H1 (cell line): ENCODE data around the gene CHD5. TPM values are rescaled to one million over a fixed set of nuclear protein-coding genes. Genes with fewer than 3 reads are reported as not detected.

Experiments used
- CTCF ChIA-PET: fragments of 300-600 bp; sonication (Branson Sonifier 250); formaldehyde crosslinking; loops from one replicate; lab custom pipeline; 2021; ENCODE audit not compliant: partially characterized antibody; lab: Charles Lee
- POLR2A ChIA-PET: fragments of 300-600 bp; sonication (Branson Sonifier 250); formaldehyde crosslinking; loops from one replicate; lab custom pipeline; 2021; ENCODE audit warnings: inconsistent platforms; ENCODE audit not compliant: partially characterized antibody; lab: Charles Lee
- DNase-seq, 2 experiments: peaks; one replicate each; pipeline versions ENCODE4 v3.0.0 to v3.0.0-alpha.2; 2010 to 2022; ENCODE audit warnings: low spot score in 2 of 2, low read depth in 1 of 2, mixed read lengths in 1 of 2
- FAIRE-seq: peaks from 2 replicates; lab custom pipeline; 2011; peaks lifted over from hg19 to GRCh38; lab: Jason Lieb, UNC
- H2AFZ ChIP-seq: 2 replicates; pipeline ENCODE4 v1.8.1; 2012; ENCODE audit warnings: low read length, inconsistent platforms
- H2AK5ac ChIP-seq: 2 replicates; pipeline ENCODE4 v1.6.1; 2013; ENCODE audit warnings: low read depth, low read length
- H2BK120ac ChIP-seq: replicated peaks from 2 replicates; pipeline ENCODE3; 2013; ENCODE audit warnings: low read depth, low read length, inconsistent platforms
- H2BK12ac ChIP-seq: 2 replicates; pipeline ENCODE4 v1.6.1; 2013; ENCODE audit warnings: low read depth, low read length
- H2BK15ac ChIP-seq: 2 replicates; pipeline ENCODE4 v1.6.1; 2013; ENCODE audit warnings: low read length
- H2BK20ac ChIP-seq: 2 replicates; pipeline ENCODE4 v1.6.1; 2013; ENCODE audit warnings: low read length
- H2BK5ac ChIP-seq: 2 replicates; pipeline ENCODE4 v1.6.1; 2013; ENCODE audit warnings: low read depth, low read length
- H3K14ac ChIP-seq: 2 replicates; pipeline ENCODE4 v1.6.1; 2013; ENCODE audit warnings: inconsistent platforms; ENCODE audit not compliant: insufficient read length
- H3K18ac ChIP-seq: 2 replicates; pipeline ENCODE4 v1.6.1; 2013; ENCODE audit warnings: low read length; ENCODE audit errors: extremely low read depth
- H3K23ac ChIP-seq: 2 replicates; pipeline ENCODE4 v1.6.1; 2013; ENCODE audit warnings: inconsistent platforms; ENCODE audit not compliant: insufficient read length
- H3K23me2 ChIP-seq: 2 replicates; pipeline ENCODE4 v1.6.1; 2013; ENCODE audit warnings: low read depth, low read length
- H3K27ac ChIP-seq: 2 replicates; pipeline ENCODE4 v1.6.1; 2011; ENCODE audit warnings: low read depth, low read length, inconsistent platforms
- H3K27me3 ChIP-seq, 4 experiments: replicated peaks in 1 of 4; 1 replicate in 1 of 4; 2 replicates in 3 of 4; pipeline versions ENCODE4 v1.6.1 to v1.8.1; 2011 to 2013; ENCODE audit warnings: low read length in 3 of 4, mild to moderate bottlenecking in 3 of 4, inconsistent platforms in 2 of 4, mixed read lengths in 2 of 4, moderate library complexity in 1 of 4; ENCODE audit not compliant: control insufficient read depth in 3 of 4, insufficient read depth in 3 of 4; ENCODE audit errors: extremely low read depth in 1 of 4
- H3K36me3 ChIP-seq, 4 experiments: 2 replicates each; pipeline versions ENCODE4 v1.6.1 to v1.8.1; 2011 to 2013; ENCODE audit warnings: mild to moderate bottlenecking in 4 of 4, low read length in 3 of 4, moderate library complexity in 2 of 4, control low read depth in 1 of 4, inconsistent platforms in 1 of 4; ENCODE audit not compliant: insufficient read depth in 4 of 4, control insufficient read depth in 2 of 4
- H3K4ac ChIP-seq: replicated peaks from 2 replicates; pipeline ENCODE3; 2013; ENCODE audit warnings: low read length, low read depth, mixed read lengths, inconsistent platforms; ENCODE audit not compliant: insufficient read length
- H3K4me1 ChIP-seq, 4 experiments: replicated peaks in 1 of 4; 1 replicate in 1 of 4; 2 replicates in 3 of 4; pipeline versions ENCODE4 v1.6.1 to v1.8.1; 2011 to 2013; ENCODE audit warnings: low read length in 3 of 4, inconsistent platforms in 2 of 4, mixed read lengths in 1 of 4; ENCODE audit not compliant: insufficient read depth in 4 of 4, control insufficient read depth in 3 of 4
- H3K4me2 ChIP-seq, 2 experiments: 2 replicates each; pipeline versions ENCODE4 v1.6.1 to v1.8.1; 2011 to 2013; ENCODE audit warnings: low read depth in 2 of 2, low read length in 2 of 2, control low read depth in 1 of 2, inconsistent platforms in 1 of 2, mild to moderate bottlenecking in 1 of 2; ENCODE audit not compliant: insufficient read depth in 1 of 2
- H3K4me3 ChIP-seq, 4 experiments: fragments of 200-600, 300-600 bp in 1 of 4; sonication (generic), shearing (Covaris generic), sonication (Bioruptor Twin) in 1 of 4; 2 replicates each; pipeline versions ENCODE4 v1.5.1 to v1.8.1; 2011 to 2016; ENCODE audit warnings: low read length in 4 of 4, low read depth in 3 of 4, control low read depth in 2 of 4, inconsistent platforms in 2 of 4, mild to moderate bottlenecking in 2 of 4, mixed read lengths in 1 of 4, moderate library complexity in 1 of 4; ENCODE audit not compliant: insufficient read depth in 2 of 4; ENCODE audit errors: extremely low read depth in 1 of 4
- H3K56ac ChIP-seq: replicated peaks from 2 replicates; pipeline ENCODE3; 2013; ENCODE audit warnings: low read depth, mild to moderate bottlenecking, mixed read lengths, low read length, inconsistent platforms; ENCODE audit not compliant: insufficient read length
- H3K79me1 ChIP-seq: 2 replicates; pipeline ENCODE4 v1.6.1; 2013; ENCODE audit warnings: low read depth, low read length, control low read depth
- H3K79me2 ChIP-seq, 2 experiments: 2 replicates each; pipeline versions ENCODE4 v1.6.1 to v1.8.1; 2012 to 2013; ENCODE audit warnings: low read length in 2 of 2, mild to moderate bottlenecking in 2 of 2, inconsistent platforms in 1 of 2; ENCODE audit not compliant: insufficient read depth in 2 of 2, control insufficient read depth in 1 of 2
- H3K9ac ChIP-seq, 4 experiments: replicated peaks in 1 of 4; 1 replicate in 1 of 4; 2 replicates in 3 of 4; pipeline versions ENCODE4 v1.6.1 to v1.8.1; 2011 to 2013; ENCODE audit warnings: low read depth in 3 of 4, low read length in 3 of 4, control low read depth in 2 of 4, mild to moderate bottlenecking in 2 of 4, moderate library complexity in 2 of 4, inconsistent platforms in 1 of 4; ENCODE audit errors: extremely low read depth in 1 of 4
- H3K9me3 ChIP-seq, 2 experiments: 2 replicates each; pipeline versions ENCODE4 v1.6.1 to v1.8.1; 2012 to 2013; ENCODE audit warnings: mild to moderate bottlenecking in 2 of 2, moderate library complexity in 2 of 2, control low read depth in 1 of 2, inconsistent platforms in 1 of 2, low read depth in 1 of 2, low read length in 1 of 2, mixed read lengths in 1 of 2; ENCODE audit not compliant: insufficient read depth in 2 of 2
- H4K20me1 ChIP-seq, 2 experiments: replicated peaks in 1 of 2; 2 replicates each; pipeline versions ENCODE3 to v1.8.1; 2011 to 2013; ENCODE audit warnings: inconsistent platforms in 2 of 2, low read length in 2 of 2, mild to moderate bottlenecking in 1 of 2; ENCODE audit not compliant: insufficient read depth in 2 of 2, control insufficient read depth in 1 of 2
- H4K5ac ChIP-seq: 2 replicates; pipeline ENCODE4 v1.6.1; 2013; ENCODE audit warnings: low read length, low read depth, mixed read lengths, inconsistent platforms; ENCODE audit not compliant: insufficient read length
- H4K8ac ChIP-seq: 2 replicates; pipeline ENCODE4 v1.8.0; 2013; ENCODE audit warnings: mild to moderate bottlenecking, moderate library complexity, low read length, inconsistent platforms; ENCODE audit not compliant: insufficient read depth; ENCODE audit errors: extremely low read depth
- H4K91ac ChIP-seq: replicated peaks from 2 replicates; pipeline ENCODE3; 2013; ENCODE audit warnings: low read length, mixed read lengths, inconsistent platforms; ENCODE audit not compliant: insufficient read length
- CEBPB ChIP-seq: IDR thresholded peaks from 2 replicates; pipeline ENCODE4 v1.6.1; 2012; ENCODE audit warnings: low read depth, low read length
- WGBS, 2 experiments: shearing (Covaris generic) in 1 of 2; methylation state at CpG; one replicate each; pipeline versions ENCODE4 v1.1.6 to v1.1.7; 2013 to 2015; ENCODE audit warnings: low lambda C conversion rate in 2 of 2, mixed read lengths in 2 of 2, inconsistent platforms in 1 of 2, low coverage in 1 of 2, missing lambda C conversion rate in 1 of 2; ENCODE audit not compliant: insufficient replicate concordance in 2 of 2, insufficient coverage in 1 of 2, insufficient read length in 1 of 2; ENCODE audit errors: extremely low coverage in 1 of 2, missing lambda C conversion rate in 1 of 2; 5-methylcytosine and 5-hydroxymethylcytosine counted together
- polyA plus RNA-seq, 7 experiments: library from polyadenylated mRNA; depleted of rRNA in 3 of 7; stranded (reverse) in 5 of 7; unstranded in 2 of 7; fragments of >200 nt in 5 of 7; fragments of 200-250 nt in 2 of 7; gene quantifications; 1 replicate in 5 of 7; 2 replicates in 1 of 7; 4 replicates in 1 of 7; pipeline versions ENCODE4 v1.2.1 to v1.2.3, GENCODE V29; 2011 to 2013; ENCODE audit warnings: missing spikeins in 2 of 7, mixed read lengths in 2 of 7
- total RNA-seq: library from RNA; stranded (reverse); fragmentation: NEBNext Ultra II Directional; extraction: Animal tissue kit (Norgen Biotek cat#: 25700); gene quantifications from 2 replicates; pipeline ENCODE4 v1.2.1, GENCODE V29; 2021
- TF ChIP-seq, protein P1 (sequence below): IDR thresholded peaks from 2 replicates; pipeline ENCODE4 v1.6.1; 2011; ENCODE audit warnings: low read length, improper control_type of control experiment

CHD5 gene
- total and polyA plus RNA-seq, 2 of the 8 experiments (the other 6 are each of a cell fraction or from before 2014, with no cell fraction given), result 0.42 to 1.8 TPM

DNA sequence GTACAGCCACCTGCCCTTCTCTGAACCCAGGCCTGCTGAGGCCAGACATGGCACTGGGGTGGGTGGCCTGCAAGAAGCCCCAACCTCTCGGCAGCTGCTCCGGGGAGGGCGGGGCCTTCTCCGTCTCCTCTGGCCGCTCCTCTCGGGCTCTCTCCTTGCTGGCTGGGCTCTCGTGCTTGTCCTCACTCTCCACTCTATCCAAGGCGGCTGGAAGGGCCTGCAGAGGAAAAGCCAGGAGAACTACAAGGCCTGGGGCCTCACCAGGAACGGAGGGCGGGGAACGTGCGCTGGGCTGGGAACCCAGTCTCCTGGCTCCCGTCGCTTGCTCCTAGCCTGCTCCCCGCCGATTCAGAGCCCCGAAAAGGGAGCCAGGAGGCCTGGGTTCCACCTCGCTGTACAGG, 59.1 kb downstream of the CHD5 start:
- CTCF ChIA-PET, result interaction anchor here (0.6 to 0.9 kb wide), 4 partner anchors 9 to 91 kb away, joined by 3 to 4 read pairs (median 3); no protein-coding TSS in a partner anchor
- POLR2A ChIA-PET, result no interaction called here
- H2AFZ ChIP-seq, result no peak overlapping the region
- TF ChIP-seq, protein P1, sequence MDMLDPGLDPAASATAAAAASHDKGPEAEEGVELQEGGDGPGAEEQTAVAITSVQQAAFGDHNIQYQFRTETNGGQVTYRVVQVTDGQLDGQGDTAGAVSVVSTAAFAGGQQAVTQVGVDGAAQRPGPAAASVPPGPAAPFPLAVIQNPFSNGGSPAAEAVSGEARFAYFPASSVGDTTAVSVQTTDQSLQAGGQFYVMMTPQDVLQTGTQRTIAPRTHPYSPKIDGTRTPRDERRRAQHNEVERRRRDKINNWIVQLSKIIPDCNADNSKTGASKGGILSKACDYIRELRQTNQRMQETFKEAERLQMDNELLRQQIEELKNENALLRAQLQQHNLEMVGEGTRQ, result no peak
- no peak for TF ChIP-seq CEBPB

More for the DNA sequence above, 59.1 kb downstream of the CHD5 start:
- H2BK12ac ChIP-seq, result no peak overlapping the region
- DNase-seq, result no peak
- H3K36me3 ChIP-seq, result no peaks in the 10 kb centered on the region
- H3K79me1 ChIP-seq, result no peaks in the 10 kb centered on the region
- H3K27ac ChIP-seq, result no peak overlapping the region
- H3K14ac ChIP-seq, result no peak overlapping the region
- H3K9me3 ChIP-seq, result no peaks in the 10 kb centered on the region
- H4K8ac ChIP-seq, result peak overlapping the region; percentile 51; the same call in 1 of the 2 replicates
- H2BK20ac ChIP-seq, result no peak overlapping the region
- H3K56ac ChIP-seq, result no peak overlapping the region
- H2BK15ac ChIP-seq, result no peak overlapping the region
- H3K4ac ChIP-seq, result no peak overlapping the region
- H2BK120ac ChIP-seq, result no peak overlapping the region
- no peak overlapping the region for H4K91ac ChIP-seq
- 82% methylated on average over 15 of the region's 18 CpGs; no CpG with 5 or more reads in 1 of the 2 experiments for WGBS, 2 experiments
- H4K20me1 ChIP-seq, result no peaks in the 10 kb centered on the region
- no peak overlapping the region for H4K5ac ChIP-seq
- H3K79me2 ChIP-seq, result no peaks in the 10 kb centered on the region
- no peak overlapping the region for H2AK5ac ChIP-seq
- FAIRE-seq, result no peak
- no peak overlapping the region for H3K18ac ChIP-seq
- no peak overlapping the region for H3K9ac ChIP-seq
- H3K4me1 ChIP-seq, result no peaks in the 10 kb centered on the region; a peak in 2 of 7 replicates
- H3K23ac ChIP-seq, result no peak overlapping the region
- no peak overlapping the region for H3K4me2 ChIP-seq
- no peak overlapping the region for H2BK5ac ChIP-seq
- no peaks in the 10 kb centered on the region for H3K23me2 ChIP-seq
- H3K27me3 ChIP-seq, result no peaks in the 10 kb centered on the region
- no peak overlapping the region for H3K4me3 ChIP-seq
